IMR-90 (cell line): ENCODE data around the gene UBE2E2. TPM values are rescaled to one million over a fixed set of nuclear protein-coding genes. Genes with fewer than 3 reads are reported as not detected.

Source experiments
- ATAC-seq: fragments of 200-7000 bp; cut with Tn5 transposase; 2 replicates; pipeline ENCODE4 v1.9.1; 2020; ENCODE audit warnings: low read depth, mild to moderate bottlenecking, moderate library complexity
- BruUV-seq: library from RNA; stranded (reverse); fragments of 400-500 nt; replicated peaks from 2 replicates; lab custom pipeline; 2021; lab: Mats Ljungman, UMichigan
- CTCF ChIA-PET: fragments of 300-600 bp; formaldehyde crosslinking; extraction: SDS; loops from one replicate; lab custom pipeline; 2021; ENCODE audit warnings: antibody characterized with exemption; lab: Yijun Ruan, JAX
- POLR2A ChIA-PET: fragments of 300-600 bp; sonication (Branson Sonifier 250); formaldehyde crosslinking; loops from one replicate; lab custom pipeline; 2022; ENCODE audit warnings: antibody characterized with exemption; ENCODE audit not compliant: unreplicated experiment; lab: Charles Lee
- DNase-seq: peaks from one replicate; pipeline ENCODE4 v3.0.0; 2013
- H2AFZ ChIP-seq: replicated peaks from 2 replicates; pipeline ENCODE3; 2013; ENCODE audit warnings: low read length, mild to moderate bottlenecking; ENCODE audit not compliant: poor library complexity
- H2AK5ac ChIP-seq: 2 replicates; pipeline ENCODE4 v1.6.1; 2013; ENCODE audit warnings: low read depth, low read length, inconsistent platforms
- H2AK9ac ChIP-seq: replicated peaks from 2 replicates; pipeline ENCODE3; 2013; ENCODE audit warnings: mild to moderate bottlenecking, low read depth, low read length, moderate library complexity; ENCODE audit not compliant: poor library complexity
- H2BK120ac ChIP-seq: 2 replicates; pipeline ENCODE4 v1.6.1; 2013; ENCODE audit warnings: low read depth, low read length, inconsistent platforms
- H2BK15ac ChIP-seq: 3 replicates; pipeline ENCODE4 v1.6.1; 2013; ENCODE audit warnings: low read depth, low read length, inconsistent platforms
- H2BK20ac ChIP-seq: 2 replicates; pipeline ENCODE4 v1.6.1; 2013; ENCODE audit warnings: low read depth, mild to moderate bottlenecking, inconsistent platforms, low read length, moderate library complexity
- H2BK5ac ChIP-seq: 2 replicates; pipeline ENCODE4 v1.6.1; 2013; ENCODE audit warnings: mild to moderate bottlenecking, low read depth, low read length, inconsistent platforms; ENCODE audit not compliant: poor library complexity, severe bottlenecking
- H3K14ac ChIP-seq: replicated peaks from 2 replicates; pipeline ENCODE4 v1.6.1; 2013; ENCODE audit warnings: low read depth, low read length, inconsistent platforms
- H3K18ac ChIP-seq: 2 replicates; pipeline ENCODE4 v1.6.1; 2013; ENCODE audit warnings: low read depth, low read length, control low read depth
- H3K23ac ChIP-seq: 2 replicates; pipeline ENCODE4 v1.6.1; 2013; ENCODE audit warnings: low read depth, low read length, inconsistent platforms
- H3K27ac ChIP-seq: 2 replicates; pipeline ENCODE4 v1.5.1; 2013; ENCODE audit warnings: mild to moderate bottlenecking, control low read depth, low read length; ENCODE audit not compliant: insufficient read depth
- H3K27me3 ChIP-seq: 2 replicates; pipeline ENCODE4 v1.6.1; 2013; ENCODE audit warnings: low read length; ENCODE audit not compliant: control insufficient read depth, insufficient read depth
- H3K36me3 ChIP-seq: 2 replicates; pipeline ENCODE4 v1.6.1; 2013; ENCODE audit warnings: low read length, mixed read lengths; ENCODE audit not compliant: control insufficient read depth, insufficient read depth
- H3K4ac ChIP-seq: 2 replicates; pipeline ENCODE4 v1.6.1; 2013; ENCODE audit warnings: low read depth, low read length, inconsistent platforms
- H3K4me1 ChIP-seq: 2 replicates; pipeline ENCODE4 v1.6.1; 2013; ENCODE audit warnings: low read length, mixed read lengths; ENCODE audit not compliant: control insufficient read depth, insufficient read depth
- H3K4me2 ChIP-seq: 2 replicates; pipeline ENCODE4 v1.6.1; 2013; ENCODE audit warnings: low read depth, mild to moderate bottlenecking, control low read depth, low read length, moderate library complexity
- H3K4me3 ChIP-seq: 2 replicates; pipeline ENCODE4 v1.5.1; 2013; ENCODE audit warnings: low read depth, mild to moderate bottlenecking, control low read depth, low read length, moderate library complexity; ENCODE audit not compliant: insufficient read depth
- H3K56ac ChIP-seq: 2 replicates; pipeline ENCODE4 v1.6.1; 2013; ENCODE audit warnings: low read length, inconsistent platforms; ENCODE audit not compliant: insufficient read depth; ENCODE audit errors: extremely low read depth
- H3K79me1 ChIP-seq, 2 experiments: 2 replicates each; pipeline ENCODE4 v1.6.1; 2013; ENCODE audit warnings: low read length in 2 of 2, inconsistent platforms in 1 of 2, low read depth in 1 of 2
- H3K9ac ChIP-seq: 2 replicates; pipeline ENCODE4 v1.6.1; 2013; ENCODE audit warnings: low read depth, low read length, control low read depth
- H3K9me1 ChIP-seq: 2 replicates; pipeline ENCODE4 v1.6.1; 2013; ENCODE audit warnings: low read length, inconsistent platforms; ENCODE audit not compliant: insufficient read depth
- H3K9me3 ChIP-seq: 2 replicates; pipeline ENCODE4 v1.6.1; 2013; ENCODE audit warnings: low read length; ENCODE audit not compliant: control insufficient read depth, insufficient read depth
- H4K20me1 ChIP-seq: 2 replicates; pipeline ENCODE4 v1.6.1; 2013; ENCODE audit warnings: low read length, inconsistent platforms; ENCODE audit not compliant: insufficient read depth
- H4K5ac ChIP-seq: 2 replicates; pipeline ENCODE4 v1.6.1; 2013; ENCODE audit warnings: mild to moderate bottlenecking, low read depth, low read length, control low read depth
- H4K8ac ChIP-seq, 2 experiments: 2 replicates each; pipeline ENCODE4 v1.6.1; 2013; ENCODE audit warnings: low read depth in 2 of 2, low read length in 2 of 2, control low read depth in 1 of 2, inconsistent platforms in 1 of 2
- H4K91ac ChIP-seq: 2 replicates; pipeline ENCODE4 v1.6.1; 2013; ENCODE audit warnings: low read depth, low read length, inconsistent platforms; ENCODE audit not compliant: insufficient read depth
- CTCF ChIP-seq: conservative IDR thresholded peaks from 2 replicates; pipeline ENCODE4 v1.5.1; 2012; ENCODE audit warnings: mild to moderate bottlenecking, low read depth, low read length, improper control_type of control experiment
- ELK1 ChIP-seq: fragments of 150-350 bp; IDR thresholded peaks from 2 replicates; pipeline ENCODE4 v1.6.1; 2016; ENCODE audit warnings: low read depth, mild to moderate bottlenecking, low read length, moderate library complexity, borderline replicate concordance
- MXI1 ChIP-seq: IDR thresholded peaks from 2 replicates; pipeline ENCODE4 v1.6.1; 2012; ENCODE audit warnings: low read depth, mild to moderate bottlenecking, low read length, moderate library complexity, borderline replicate concordance
- NFE2L2 ChIP-seq: fragments of 150-350 bp; IDR thresholded peaks from 2 replicates; pipeline ENCODE4 v1.6.1; 2016; ENCODE audit warnings: low read depth, mild to moderate bottlenecking, low read length
- RAD21 ChIP-seq: IDR thresholded peaks from 2 replicates; pipeline ENCODE4 v1.6.1; 2012; ENCODE audit warnings: low read length, improper control_type of control experiment
- SMC3 ChIP-seq: fragments of 150-350 bp; IDR thresholded peaks from 2 replicates; pipeline ENCODE4 v1.6.1; 2016; ENCODE audit warnings: low read depth, mild to moderate bottlenecking, antibody characterized with exemption, low read length, moderate library complexity
- WGBS, 2 experiments: methylation state at CpG; one replicate each; pipeline versions ENCODE4 v1.1.5 to v1.1.7; 2013; ENCODE audit warnings: missing lambda C conversion rate in 2 of 2; ENCODE audit not compliant: insufficient read length in 1 of 2; ENCODE audit errors: extremely low coverage in 2 of 2; 5-methylcytosine and 5-hydroxymethylcytosine counted together
- dilution Hi-C: fragments of 300-500 bp; cut with HindIII; formaldehyde crosslinking; loops from one replicate; pipeline ENCODE4 v1.14.3; 2018; ENCODE audit warnings: low sequenced_read_pairs; ENCODE audit not compliant: unreplicated experiment
- in situ Hi-C: fragments of 300-500 bp; cut with MboI; formaldehyde crosslinking; loops from 3 replicates; pipeline ENCODE4 v1.14.3; 2019; ENCODE audit warnings: low sequenced_read_pairs, inconsistent platforms, mixed read lengths
- intact Hi-C: fragments of 100-400 bp; cut with micrococcal nuclease; formaldehyde crosslinking; loops from 2 replicates; pipeline ENCODE4 v1.10.0; 2022
- polyA plus RNA-seq, 3 experiments: library from polyadenylated mRNA; depleted of rRNA; stranded (reverse); fragments of >200 nt; gene quantifications; 2 replicates each; pipeline ENCODE4 v1.2.3, GENCODE V29; 2012; ENCODE audit warnings: low replicate concordance in 1 of 3
- total RNA-seq: library from RNA; depleted of rRNA; stranded (reverse); fragments of >200 nt; gene quantifications from 2 replicates; pipeline ENCODE4 v1.2.3, GENCODE V29; 2012

UBE2E2 gene
- total and polyA plus RNA-seq, 2 of the 4 experiments (the other 2 are of a cell fraction) = 18.6 to 32.7 TPM

- no peak overlapping the region for H3K18ac ChIP-seq
- in situ Hi-C loops (no loop called here), intact Hi-C loops (no loop called here), dilution Hi-C loops (no loop called here)
- DNase-seq (no peak), ATAC-seq (no peak)
- no TSS peak for BruUV-seq
- no peaks in the 10 kb centered on the region; the same call in 1 of the 2 replicates for H4K20me1 ChIP-seq
- H3K23ac ChIP-seq = no peak overlapping the region
- H2AK5ac ChIP-seq = no peak overlapping the region
- 100% methylated on average over 1 to 2 of the region's 5 CpGs for WGBS, 2 experiments
- H3K4me3 ChIP-seq = no peak overlapping the region
- H3K79me1 ChIP-seq = peaks cover 4 to 13% of the 10 kb centered on the region in 2 experiments; a peak in 2 of 4 replicates
- no peak overlapping the region for H2AK9ac ChIP-seq
- H3K56ac ChIP-seq = no peak overlapping the region
- no peak overlapping the region for H3K4ac ChIP-seq
- no peak overlapping the region for H4K5ac ChIP-seq
- no peak overlapping the region for H3K14ac ChIP-seq
- H3K4me2 ChIP-seq = no peak overlapping the region
- no peaks in the 10 kb centered on the region for H3K9me3 ChIP-seq
- TF ChIP-seq NFE2L2 (no peak), RAD21 (no peak), CTCF (no peak), ELK1 (no peak), SMC3 (no peak), MXI1 (no peak)
- ChIA-PET POLR2A (no interaction called here), CTCF (no interaction called here)
- no peak overlapping the region for H3K9ac ChIP-seq
- H4K91ac ChIP-seq = no peak overlapping the region
- H3K9me1 ChIP-seq = no peaks in the 10 kb centered on the region; the same call in 1 of the 2 replicates
- no peak overlapping the region for H2BK120ac ChIP-seq
- no peak overlapping the region for H2BK15ac ChIP-seq
- no peak overlapping the region for H4K8ac ChIP-seq
- no peak overlapping the region for H2AFZ ChIP-seq
- no peak overlapping the region for H2BK20ac ChIP-seq
- no peak overlapping the region for H2BK5ac ChIP-seq
- no peaks in the 10 kb centered on the region for H3K27me3 ChIP-seq
- no peak overlapping the region for H3K27ac ChIP-seq
- 0 out of 2 replicates have a peak, but pooled peaks cover 3% of the 10 kb centered on the region for H3K4me1 ChIP-seq
- H3K36me3 ChIP-seq = no peaks in the 10 kb centered on the region
Measured at GRCh38 chr3:23241256-23241655, 38.1 kb downstream of the UBE2E2 start.
